Panc1 (cell line): ENCODE data around the gene RPL10L. TPM values are rescaled to one million over a fixed set of nuclear protein-coding genes. Genes with fewer than 3 reads are reported as not detected.

Experiments
- ATAC-seq: fragments of 200-7000 bp; cut with Tn5 transposase; 2 replicates; pipeline ENCODE4 v1.9.1; 2020; ENCODE audit warnings: mild to moderate bottlenecking, moderate library complexity
- BruUV-seq: library from RNA; stranded (reverse); fragments of 400-500 nt; replicated peaks from 2 replicates; lab custom pipeline; 2021; lab: Mats Ljungman, UMichigan
- CTCF ChIA-PET: fragments of 300-600 bp; sonication (Branson Sonifier 250); formaldehyde crosslinking; loops from one replicate; lab custom pipeline; 2022; ENCODE audit warnings: antibody characterized with exemption; lab: Charles Lee
- POLR2A ChIA-PET: fragments of 300-600 bp; sonication (Branson Sonifier 250); formaldehyde crosslinking; loops from one replicate; lab custom pipeline; 2022; ENCODE audit warnings: antibody characterized with exemption; lab: Charles Lee
- DNase-seq: peaks from one replicate; pipeline ENCODE4 v3.0.0-alpha.2; 2010; ENCODE audit warnings: low read depth, low spot score
- H3K27ac ChIP-seq: 2 replicates; pipeline ENCODE4 v1.5.1; 2011; ENCODE audit warnings: mild to moderate bottlenecking, low read length, inconsistent platforms
- H3K27me3 ChIP-seq: fragments of 200-500 bp; sonication (Bioruptor generic); 2 replicates; pipeline ENCODE4 v1.6.0; 2014; ENCODE audit warnings: low read length, inconsistent platforms; ENCODE audit not compliant: control insufficient read depth, insufficient read depth
- H3K36me3 ChIP-seq: fragments of 200-500 bp; sonication (Bioruptor generic); 2 replicates; pipeline ENCODE4 v1.5.1; 2014; ENCODE audit warnings: inconsistent platforms, mild to moderate bottlenecking, low read length, moderate library complexity; ENCODE audit not compliant: control insufficient read depth, insufficient read depth
- H3K4me1 ChIP-seq: 2 replicates; pipeline ENCODE4 v1.5.1; 2011; ENCODE audit warnings: inconsistent platforms, mild to moderate bottlenecking, low read length, moderate library complexity; ENCODE audit not compliant: control insufficient read depth, insufficient read depth
- H3K4me3 ChIP-seq, 2 experiments: 2 replicates each; pipeline ENCODE4 v1.5.1; 2011 to 2012; ENCODE audit warnings: low read depth in 2 of 2, low read length in 2 of 2, mild to moderate bottlenecking in 2 of 2, inconsistent platforms in 1 of 2, moderate library complexity in 1 of 2
- H3K9me3 ChIP-seq: fragments of 200-500 bp; sonication (Bioruptor generic); 2 replicates; pipeline ENCODE4 v1.5.1; 2014; ENCODE audit warnings: low read depth, mild to moderate bottlenecking, inconsistent platforms, low read length, moderate library complexity; ENCODE audit not compliant: control insufficient read depth, insufficient read depth
- POLR2AphosphoS5 ChIP-seq: IDR thresholded peaks from 2 replicates; pipeline ENCODE4 v1.6.1; 2012; ENCODE audit warnings: mild to moderate bottlenecking, low read depth, low read length, moderate library complexity
- REST ChIP-seq, 2 experiments: IDR thresholded peaks; 2 replicates each; pipeline ENCODE4 v1.6.1; 2011 to 2012; ENCODE audit warnings: low read depth in 2 of 2, control low read depth in 1 of 2, low read length in 1 of 2, mild to moderate bottlenecking in 1 of 2, moderate library complexity in 1 of 2; ENCODE audit not compliant: insufficient read depth in 1 of 2
- SIN3A ChIP-seq: IDR thresholded peaks from 2 replicates; pipeline ENCODE4 v1.6.1; 2012; ENCODE audit warnings: low read depth, mild to moderate bottlenecking, low read length, moderate library complexity, borderline replicate concordance; ENCODE audit not compliant: insufficient read depth
- TCF7L2 ChIP-seq: IDR thresholded peaks from 2 replicates; pipeline ENCODE4 v1.6.1; 2011; ENCODE audit warnings: mild to moderate bottlenecking, low read depth, low read length, inconsistent platforms
- in situ Hi-C: cut with HindIII; loops from 2 replicates; pipeline ENCODE4 v1.10.0; 2016; ENCODE audit warnings: low sequenced_read_pairs, low pct_unique_long_range_greater_than_20kb
- intact Hi-C: fragments of 100-400 bp; cut with micrococcal nuclease; formaldehyde crosslinking; loops from one replicate; pipeline ENCODE4 v1.10.0; 2022; ENCODE audit not compliant: unreplicated experiment
- total RNA-seq: library from RNA; stranded (reverse); gene quantifications from one replicate; pipeline ENCODE4 v1.2.1, GENCODE V29; 2021; ENCODE audit not compliant: unreplicated experiment
- TF ChIP-seq, protein P1 (sequence below): fragments of 450-650 bp; IDR thresholded peaks from 2 replicates; pipeline ENCODE4 v1.5.1; 2017; ENCODE audit warnings: mild to moderate bottlenecking

RPL10L gene
- total RNA-seq, 1 experiment from 2014 or later: not detected

- Histone ChIP-seq H3K4me3 (no peak overlapping the region), H3K9me3 (no peaks in the 10 kb centered on the region), H3K27me3 (no peaks in the 10 kb centered on the region), H3K36me3 (no peaks in the 10 kb centered on the region), H3K27ac (no peak overlapping the region), H3K4me1 (no peaks in the 10 kb centered on the region)
- DNase-seq (no peak), ATAC-seq (no peak)
- intact Hi-C loops: no loop called here
- TF ChIP-seq, protein P1, sequence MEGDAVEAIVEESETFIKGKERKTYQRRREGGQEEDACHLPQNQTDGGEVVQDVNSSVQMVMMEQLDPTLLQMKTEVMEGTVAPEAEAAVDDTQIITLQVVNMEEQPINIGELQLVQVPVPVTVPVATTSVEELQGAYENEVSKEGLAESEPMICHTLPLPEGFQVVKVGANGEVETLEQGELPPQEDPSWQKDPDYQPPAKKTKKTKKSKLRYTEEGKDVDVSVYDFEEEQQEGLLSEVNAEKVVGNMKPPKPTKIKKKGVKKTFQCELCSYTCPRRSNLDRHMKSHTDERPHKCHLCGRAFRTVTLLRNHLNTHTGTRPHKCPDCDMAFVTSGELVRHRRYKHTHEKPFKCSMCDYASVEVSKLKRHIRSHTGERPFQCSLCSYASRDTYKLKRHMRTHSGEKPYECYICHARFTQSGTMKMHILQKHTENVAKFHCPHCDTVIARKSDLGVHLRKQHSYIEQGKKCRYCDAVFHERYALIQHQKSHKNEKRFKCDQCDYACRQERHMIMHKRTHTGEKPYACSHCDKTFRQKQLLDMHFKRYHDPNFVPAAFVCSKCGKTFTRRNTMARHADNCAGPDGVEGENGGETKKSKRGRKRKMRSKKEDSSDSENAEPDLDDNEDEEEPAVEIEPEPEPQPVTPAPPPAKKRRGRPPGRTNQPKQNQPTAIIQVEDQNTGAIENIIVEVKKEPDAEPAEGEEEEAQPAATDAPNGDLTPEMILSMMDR: no peak
- TF ChIP-seq SIN3A (no peak), POLR2AphosphoS5 (no peak), TCF7L2 (no peak), REST (IDR thresholded peaks at IDR 0.05; ENCODE audit: insufficient read depth in 1 of 2, low read depth in 2 of 2, low read length in 1 of 2) (no peak)
- BruUV-seq: no TSS peak
- ChIA-PET CTCF (no interaction called here), POLR2A (no interaction called here)
- in situ Hi-C loops: no loop called here
Observed at GRCh38 chr14:46653031-46653755, 1.6 kb upstream of the RPL10L start.

GRCh38 chr14:46646796-46647195 is 4.8 kb downstream of the RPL10L start:
- Histone ChIP-seq H3K27me3 (no peaks in the 10 kb centered on the region), H3K9me3 (no peaks in the 10 kb centered on the region), H3K27ac (no peak overlapping the region), H3K4me1 (no peaks in the 10 kb centered on the region), H3K36me3 (no peaks in the 10 kb centered on the region), H3K4me3 (no peak overlapping the region)
- ChIA-PET CTCF (no interaction called here), POLR2A (interaction anchor here (0.6 kb wide), 1 partner anchor 17 kb away, joined by 3 read pairs; no protein-coding TSS in a partner anchor)
- BruUV-seq: no TSS peak
- in situ Hi-C loops (no loop called here), intact Hi-C loops (no loop called here)
- no peak for ATAC-seq
- TF ChIP-seq SIN3A: no peak
- no peak for TF ChIP-seq REST (IDR thresholded peaks at IDR 0.05; ENCODE audit: insufficient read depth in 1 of 2, low read depth in 2 of 2, low read length in 1 of 2)
- no peak for TF ChIP-seq TCF7L2
- no peak for TF ChIP-seq POLR2AphosphoS5
- TF ChIP-seq, protein P1: no peak
- no peak for DNase-seq
